Right atrium auricular region (tissue), 2 donors: Measurements from ENCODE around the gene PRELP. TPM values are rescaled to one million over a fixed set of nuclear protein-coding genes. Genes with fewer than 3 reads are reported as not detected.

ENCODE experiments used
- DNase-seq: peaks from one replicate; pipeline ENCODE4 v3.0.0-alpha.2; 2019; ENCODE audit warnings: low spot score
- H3K27ac ChIP-seq, 2 donors: fragments of 200-600 bp; sonication (generic); 1 replicate in 1 of 2; 2 replicates in 1 of 2; pipeline ENCODE4 v1.5.1; 2016 to 2019
- H3K27me3 ChIP-seq, 2 donors: fragments of 200-600 bp; sonication (generic); one replicate each; pipeline versions ENCODE4 v1.5.1 to v1.6.0; 2017 to 2019
- H3K36me3 ChIP-seq: fragments of 200-600 bp; sonication (generic); one replicate; pipeline ENCODE4 v1.5.1; 2016
- H3K4me1 ChIP-seq, 2 donors: fragments of 200-600 bp; sonication (generic); one replicate each; pipeline versions ENCODE4 v1.5.1 to v1.6.0; 2017 to 2019
- H3K4me3 ChIP-seq, 2 donors: fragments of 200-600 bp; sonication (generic); 1 replicate in 1 of 2; 2 replicates in 1 of 2; pipeline ENCODE4 v1.5.1; 2017 to 2019; ENCODE audit warnings: mild to moderate bottlenecking in 1 of 2, moderate library complexity in 1 of 2
- H3K9me3 ChIP-seq, 2 donors: fragments of 200-600 bp; sonication (generic); one replicate each; pipeline ENCODE4 v1.5.1; 2019
- total RNA-seq, 2 donors: library from RNA; depleted of rRNA; stranded (reverse); fragments of >200 nt; gene quantifications; one replicate each; pipeline ENCODE4 v1.1.0, GENCODE V29; 2016
- TF ChIP-seq, protein P1 (sequence below), 2 donors: fragments of 200-600 bp; sonication (generic); IDR thresholded peaks; one replicate each; pipeline ENCODE4 v1.5.1; 2019; ENCODE audit warnings: antibody characterized with exemption in 2 of 2

PRELP gene
- total RNA-seq, 2 donors from 2014 or later: 54.5 to 243 TPM

DNA sequence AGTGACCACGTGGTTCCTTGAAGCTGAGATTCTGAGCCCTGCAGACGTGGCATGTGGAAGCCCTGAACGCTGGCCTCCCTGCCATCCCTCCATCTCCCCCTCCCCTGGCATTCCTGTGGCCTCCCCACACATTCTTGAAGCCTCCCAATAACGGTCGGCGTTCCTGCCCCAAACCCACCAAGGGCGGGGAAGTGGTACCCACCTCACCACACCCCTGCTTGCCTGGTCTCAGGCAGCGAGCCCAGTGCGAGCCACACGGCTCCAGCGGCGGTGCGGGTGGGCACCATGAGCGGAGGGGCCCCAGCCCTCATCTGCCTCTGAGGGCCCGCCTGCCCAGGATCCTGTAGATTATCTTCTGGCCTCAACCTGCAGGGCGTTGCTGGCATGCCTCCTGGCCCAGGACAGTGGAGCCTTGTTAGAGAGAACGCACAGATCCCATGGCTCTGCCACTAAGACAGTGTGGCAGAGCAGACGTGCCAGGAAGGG is 20.6 kb upstream of the PRELP start:
- no peaks in the 10 kb centered on the region for H3K36me3 ChIP-seq
- DNase-seq: no peak
- TF ChIP-seq, protein P1, sequence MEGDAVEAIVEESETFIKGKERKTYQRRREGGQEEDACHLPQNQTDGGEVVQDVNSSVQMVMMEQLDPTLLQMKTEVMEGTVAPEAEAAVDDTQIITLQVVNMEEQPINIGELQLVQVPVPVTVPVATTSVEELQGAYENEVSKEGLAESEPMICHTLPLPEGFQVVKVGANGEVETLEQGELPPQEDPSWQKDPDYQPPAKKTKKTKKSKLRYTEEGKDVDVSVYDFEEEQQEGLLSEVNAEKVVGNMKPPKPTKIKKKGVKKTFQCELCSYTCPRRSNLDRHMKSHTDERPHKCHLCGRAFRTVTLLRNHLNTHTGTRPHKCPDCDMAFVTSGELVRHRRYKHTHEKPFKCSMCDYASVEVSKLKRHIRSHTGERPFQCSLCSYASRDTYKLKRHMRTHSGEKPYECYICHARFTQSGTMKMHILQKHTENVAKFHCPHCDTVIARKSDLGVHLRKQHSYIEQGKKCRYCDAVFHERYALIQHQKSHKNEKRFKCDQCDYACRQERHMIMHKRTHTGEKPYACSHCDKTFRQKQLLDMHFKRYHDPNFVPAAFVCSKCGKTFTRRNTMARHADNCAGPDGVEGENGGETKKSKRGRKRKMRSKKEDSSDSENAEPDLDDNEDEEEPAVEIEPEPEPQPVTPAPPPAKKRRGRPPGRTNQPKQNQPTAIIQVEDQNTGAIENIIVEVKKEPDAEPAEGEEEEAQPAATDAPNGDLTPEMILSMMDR (IDR thresholded peaks at IDR 0.05): no peak
- peaks cover 0 to 8% of the 10 kb centered on the region in 2 donors for H3K4me1 ChIP-seq
- H3K9me3 ChIP-seq: no peaks in the 10 kb centered on the region
- no peak overlapping the region for H3K4me3 ChIP-seq
- no peaks in the 10 kb centered on the region for H3K27me3 ChIP-seq
- no peak overlapping the region for H3K27ac ChIP-seq

DNA sequence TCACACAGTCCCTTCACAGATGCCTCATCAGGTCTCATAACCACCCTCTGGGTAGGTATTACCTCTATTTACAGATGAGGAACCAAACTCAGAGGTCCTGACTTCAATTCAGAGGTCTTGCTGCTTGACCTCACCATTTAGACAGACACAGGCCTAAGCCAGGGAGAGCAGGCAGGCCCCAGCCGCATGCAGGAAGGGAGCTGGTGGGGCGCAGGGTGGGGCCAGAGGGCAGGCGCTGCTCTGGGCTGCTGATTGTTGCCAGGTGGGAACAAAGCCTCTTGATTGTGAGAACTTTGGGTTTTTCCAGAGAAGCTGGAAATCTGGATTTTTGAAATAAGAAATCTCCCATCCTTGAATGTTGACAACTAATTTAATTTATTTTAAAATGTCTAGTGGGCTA is 19.9 kb upstream of the PRELP start:
- Histone ChIP-seq H3K36me3 (no peaks in the 10 kb centered on the region), H3K4me3 (no peak overlapping the region), H3K27me3 (no peaks in the 10 kb centered on the region), H3K9me3 (no peaks in the 10 kb centered on the region), H3K4me1 (peaks cover 0 to 1% of the 10 kb centered on the region in 2 donors), H3K27ac (no peak overlapping the region)
- no peak for DNase-seq
- TF ChIP-seq, protein P1 (IDR thresholded peaks at IDR 0.05): no peak

DNA sequence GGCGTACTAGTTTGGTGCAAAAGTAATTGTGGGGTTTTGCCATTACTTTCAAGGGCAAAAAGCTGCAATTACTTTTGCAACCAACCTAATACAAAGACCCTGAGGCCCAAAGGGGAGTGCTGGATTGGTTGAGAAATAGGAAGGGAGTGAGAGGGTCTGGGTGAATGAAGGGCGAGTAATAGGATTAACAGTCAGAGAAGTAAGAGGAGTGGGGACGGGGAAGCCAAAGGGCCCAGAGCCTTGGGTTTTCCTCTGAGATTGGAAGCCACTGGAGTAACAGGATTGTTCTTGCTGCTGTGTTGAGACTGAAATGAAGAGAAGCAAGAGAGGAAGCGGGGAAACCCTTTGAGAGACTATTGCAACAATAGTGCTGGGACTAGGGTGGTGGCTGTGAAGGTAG is 19.0 kb upstream of the PRELP start:
- DNase-seq: no peak
- Histone ChIP-seq H3K4me1 (no peaks in the 10 kb centered on the region), H3K27me3 (no peaks in the 10 kb centered on the region), H3K36me3 (no peaks in the 10 kb centered on the region), H3K27ac (no peak overlapping the region), H3K4me3 (no peak overlapping the region), H3K9me3 (no peaks in the 10 kb centered on the region)
- TF ChIP-seq, protein P1 (IDR thresholded peaks at IDR 0.05): no peak

DNA sequence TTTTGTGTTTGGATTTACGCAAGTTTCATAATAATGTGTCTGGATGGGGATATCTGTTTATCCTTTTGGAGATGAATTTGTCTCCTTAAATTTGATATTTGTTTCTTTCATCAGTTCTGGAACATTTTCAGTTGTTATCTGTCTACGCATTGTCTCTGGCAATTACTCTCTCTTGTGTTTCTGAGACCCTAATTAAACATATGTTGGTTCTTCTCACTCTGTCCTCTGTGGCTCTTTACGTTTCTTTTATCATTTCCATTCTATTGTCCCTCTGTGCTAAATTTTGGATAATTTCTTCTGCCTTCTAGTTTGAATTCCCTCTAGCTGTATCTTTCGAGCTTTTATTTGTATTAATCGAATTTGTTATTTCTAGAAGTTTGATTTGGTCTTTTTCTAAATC is 17.5 kb upstream of the PRELP start:
- Histone ChIP-seq H3K9me3 (no peaks in the 10 kb centered on the region), H3K27me3 (no peaks in the 10 kb centered on the region), H3K4me3 (no peak overlapping the region), H3K27ac (no peak overlapping the region), H3K36me3 (no peaks in the 10 kb centered on the region), H3K4me1 (peaks cover 0 to 2% of the 10 kb centered on the region in 2 donors)
- no peak for DNase-seq
- TF ChIP-seq, protein P1 (IDR thresholded peaks at IDR 0.05): no peak

DNA sequence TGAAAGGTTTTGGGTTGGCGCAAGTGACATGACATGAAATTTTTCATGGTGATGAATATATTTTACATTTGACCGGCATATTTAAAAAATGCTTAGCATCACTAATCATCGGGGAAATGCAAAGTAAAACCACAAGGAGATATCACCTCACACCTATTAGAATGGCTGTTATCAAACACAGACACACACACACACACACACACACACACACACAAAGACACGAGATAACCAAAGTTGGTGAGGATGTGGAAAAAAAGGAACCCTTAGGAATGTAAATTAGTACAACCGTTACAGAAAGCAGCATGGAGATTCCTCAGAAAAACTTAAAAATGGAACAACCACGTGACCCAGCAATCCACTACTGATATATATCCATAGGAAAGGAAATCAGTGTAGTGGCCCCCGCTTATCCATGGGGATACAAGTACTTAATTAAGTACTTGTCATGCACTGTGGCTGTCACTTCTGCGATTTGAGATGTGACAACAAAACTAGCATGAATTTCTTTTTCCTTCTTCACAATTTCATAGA is 15.9 kb upstream of the PRELP start:
- no peaks in the 10 kb centered on the region for H3K36me3 ChIP-seq
- no peak for DNase-seq

More for the DNA sequence above, 15.9 kb upstream of the PRELP start:
- Histone ChIP-seq H3K27me3 (no peaks in the 10 kb centered on the region), H3K27ac (no peak overlapping the region), H3K4me1 (peaks cover 0 to 16% of the 10 kb centered on the region in 2 donors), H3K9me3 (no peaks in the 10 kb centered on the region), H3K4me3 (no peak overlapping the region)
- TF ChIP-seq, protein P1 (IDR thresholded peaks at IDR 0.05): no peak
